NCI-H345 treated with DMSO at 0.1 percent for 48 hours (cell line): Measurements from ENCODE around the gene ATP9A.
"Not testable (repeated sequence)": the region's sequence is repeated elsewhere in the genome, so short reads cannot be mapped to it uniquely, and the experiment has no call there.

Experiments
- DNase-seq: peaks from one replicate; lab custom pipeline; 2025; ENCODE audit not compliant: unreplicated experiment; lab: John Stamatoyannopoulos, UW

ATP9A gene

GRCh38 chr20:51767867-51768758 is at the start of gene ATP9A:
ATP9A (minus strand) TSS chr20:51768390; CDS start chr20:51768369, 21 bp downstream.
- DNase-seq, result no peak

- DNase-seq, result not testable (repeated sequence)
Measured at GRCh38 chr20:51816856-51817255, 48.7 kb upstream of the ATP9A start.

GRCh38 chr20:51815383-51816076 is 47.3 kb upstream of the ATP9A start:
- DNase-seq, result no peak

- DNase-seq, result no peak
Measured at GRCh38 chr20:51812861-51813260, 44.7 kb upstream of the ATP9A start.

GRCh38 chr20:51811514-51812128 is 43.4 kb upstream of the ATP9A start:
- no peak for DNase-seq

- no peak for DNase-seq
Measured at GRCh38 chr20:51811042-51811355, 42.8 kb upstream of the ATP9A start.

- no peak for DNase-seq
Measured at GRCh38 chr20:51810155-51811041, 42.2 kb upstream of the ATP9A start.

- DNase-seq, result no peak
Measured at GRCh38 chr20:51807720-51808250, 39.6 kb upstream of the ATP9A start.

GRCh38 chr20:51804754-51805153 is 36.6 kb upstream of the ATP9A start:
- DNase-seq, result no peak

- no peak for DNase-seq
Measured at GRCh38 chr20:51803148-51803854, 35.1 kb upstream of the ATP9A start.

GRCh38 chr20:51802170-51802751 is 34.1 kb upstream of the ATP9A start, which contains the start of gene SALL4:
SALL4 (minus strand) TSS chr20:51802521; CDS start chr20:51802408, 113 bp downstream.
- no peak for DNase-seq

- DNase-seq, result no peak
Measured at GRCh38 chr20:51801823-51802123, 33.6 kb upstream of the ATP9A start.

- DNase-seq, result no peak
Measured at GRCh38 chr20:51801122-51801822, 33.1 kb upstream of the ATP9A start.

GRCh38 chr20:51800872-51801121 is 32.6 kb upstream of the ATP9A start:
- no peak for DNase-seq

GRCh38 chr20:51800060-51800871 is 32.1 kb upstream of the ATP9A start:
- DNase-seq, result peak; percentile 65

GRCh38 chr20:51799401-51799860 is 31.2 kb upstream of the ATP9A start:
- no peak for DNase-seq

- no peak for DNase-seq
Measured at GRCh38 chr20:51797357-51798025, 29.3 kb upstream of the ATP9A start.

GRCh38 chr20:51796340-51796739 is 28.1 kb upstream of the ATP9A start:
- DNase-seq, result no peak
